HG03460 (cell line): Measurements from ENCODE around the gene LRRC43.
A peak's percentile ranks its signal among the peaks of the same experiment; 100 is the strongest.

Source experiments
- ATAC-seq: cut with Tn5 transposase; IDR thresholded peaks from one replicate; pipeline ENCODE4 v1.9.1; 2021; ENCODE audit not compliant: unreplicated experiment

Gene LRRC43

GRCh38 chr12:122208073-122208820 is 25.3 kb downstream of the LRRC43 start:
- no peak for ATAC-seq

GRCh38 chr12:122215771-122216170 is 32.8 kb downstream of the LRRC43 start:
- ATAC-seq = no peak

GRCh38 chr12:122216445-122216844 is 33.5 kb downstream of the LRRC43 start:
- ATAC-seq = no peak

- ATAC-seq = peak; percentile 94
Observed at GRCh38 chr12:122225683-122226365, 42.9 kb downstream of the LRRC43 start, which contains the start of gene DIABLO. Gene DIABLO (minus strand): TSS chr12:122226052. CDS start chr12:122226014, 38 bp downstream.

GRCh38 chr12:122226366-122227125 is 43.6 kb downstream of the LRRC43 start:
- no peak for ATAC-seq

GRCh38 chr12:122227341-122227740 is 44.4 kb downstream of the LRRC43 start:
- no peak for ATAC-seq

- ATAC-seq = no peak
Observed at GRCh38 chr12:122228092-122228491, 45.2 kb downstream of the LRRC43 start.

GRCh38 chr12:122230798-122231197 is 47.9 kb downstream of the LRRC43 start:
- ATAC-seq = no peak

GRCh38 chr12:122232691-122233090 is 49.8 kb downstream of the LRRC43 start:
- no peak for ATAC-seq

GRCh38 chr12:122235741-122236140 is 52.8 kb downstream of the LRRC43 start:
- no peak for ATAC-seq

GRCh38 chr12:122238861-122239260 is 55.9 kb downstream of the LRRC43 start:
- ATAC-seq = no peak

GRCh38 chr12:122243965-122244364 is 61.0 kb downstream of the LRRC43 start:
- ATAC-seq = no peak

GRCh38 chr12:122244565-122245371 is 61.8 kb downstream of the LRRC43 start:
- no peak for ATAC-seq

GRCh38 chr12:122245553-122245952 is 62.6 kb downstream of the LRRC43 start:
- ATAC-seq = no peak

GRCh38 chr12:122250047-122250446 is 67.1 kb downstream of the LRRC43 start:
- ATAC-seq = no peak

- ATAC-seq = no peak
Observed at GRCh38 chr12:122250536-122250935, 67.6 kb downstream of the LRRC43 start.
